Kidney (tissue), 14 donors: ENCODE measurements around the gene FBP2. TPM values are rescaled to one million over a fixed set of nuclear protein-coding genes. Genes with fewer than 3 reads are reported as not detected.

Experiments used
- DNase-seq, 5 donors: peaks; one replicate each; pipeline ENCODE4 v3.0.0-alpha.2; 2013 to 2020
- FAIRE-seq: peaks from 2 replicates; lab custom pipeline; 2012; peaks lifted over from hg19 to GRCh38; lab: Jason Lieb, UNC
- H3K27ac ChIP-seq, 2 donors: one replicate each; pipeline ENCODE4 v1.7.0; 2013; ENCODE audit warnings: low read depth in 2 of 2, low read length in 2 of 2, inconsistent platforms in 1 of 2
- H3K27me3 ChIP-seq: one replicate; pipeline ENCODE4 v1.7.1; 2013; ENCODE audit warnings: low read length, inconsistent platforms; ENCODE audit not compliant: control insufficient read depth, insufficient read depth
- H3K36me3 ChIP-seq, 3 donors: one replicate each; pipeline versions ENCODE4 v1.7.0 to v1.7.1; 2013; ENCODE audit warnings: low read length in 3 of 3, control low read depth in 1 of 3, inconsistent platforms in 1 of 3; ENCODE audit not compliant: insufficient read depth in 3 of 3, control insufficient read depth in 2 of 3
- H3K4me1 ChIP-seq, 3 donors: one replicate each; pipeline versions ENCODE4 v1.7.0 to v1.7.1; 2013; ENCODE audit warnings: low read length in 3 of 3, inconsistent platforms in 1 of 3, low read depth in 1 of 3; ENCODE audit not compliant: control insufficient read depth in 2 of 3, insufficient read depth in 2 of 3
- H3K4me3 ChIP-seq, 3 donors: one replicate each; pipeline versions ENCODE4 v1.7.0 to v1.8.1; 2013; ENCODE audit warnings: low read length in 3 of 3, control low read depth in 1 of 3, inconsistent platforms in 1 of 3
- H3K9ac ChIP-seq, 3 donors: one replicate each; pipeline versions ENCODE4 v1.7.0 to v1.7.1; 2013; ENCODE audit warnings: low read length in 3 of 3, control low read depth in 1 of 3, inconsistent platforms in 1 of 3
- H3K9me3 ChIP-seq, 3 donors: one replicate each; pipeline versions ENCODE4 v1.7.0 to v1.7.1; 2013; ENCODE audit warnings: low read length in 3 of 3, control low read depth in 1 of 3, inconsistent platforms in 1 of 3; ENCODE audit not compliant: control insufficient read depth in 2 of 3, insufficient read depth in 1 of 3
- CTCF ChIP-seq: IDR thresholded peaks from 3 replicates; pipeline ENCODE4 v1.5.1; 2012; ENCODE audit warnings: mild to moderate bottlenecking, moderate library complexity, borderline replicate concordance; ENCODE audit not compliant: insufficient read depth; ENCODE audit errors: extremely low read depth
- intact Hi-C: fragments of 100-400 bp; cut with DNase I; formaldehyde crosslinking; loops from one replicate; pipeline ENCODE4 v1.11.1; 2022
- polyA plus RNA-seq: library from polyadenylated mRNA; stranded (reverse); fragments of 350-450 nt; fragmentation: Illumina TruSeq; extraction: RNeasy Lipid Tissue Mini Kit (QIAGEN cat#74804); gene quantifications from one replicate; pipeline ENCODE4 v1.2.3, GENCODE V29; 2014; ENCODE audit warnings: low read depth, low replicate concordance; ENCODE audit not compliant: insufficient read depth
- total RNA-seq: library from RNA; stranded (reverse); fragmentation: NEBNext Ultra II Directional; extraction: Animal tissue kit (Norgen Biotek cat#: 25700); gene quantifications from one replicate; pipeline ENCODE4 v1.2.1, GENCODE V29; 2021
- donor health status: control.
- donor health status: control.
- donor health status: control.
- donor health status: control.
- donor health status: control.
- donor health status: DM: yes; HTN: yes; CAD: no.
- donor health status: Normal renal cell carcinoma (clear cell type).

Gene FBP2
- total and polyA plus RNA-seq, 2 donors from 2014 or later, result not detected

GRCh38 chr9:94632737-94633136 is 39.1 kb upstream of the FBP2 start:
- peaks cover 0 to 14% (median 5%) of the 10 kb centered on the region in 3 donors for H3K4me1 ChIP-seq
- H3K9ac ChIP-seq, result no peak overlapping the region
- no peak overlapping the region for H3K27ac ChIP-seq
- intact Hi-C loops, result no loop called here
- no peaks in the 10 kb centered on the region for H3K27me3 ChIP-seq
- H3K4me3 ChIP-seq, result no peak overlapping the region
- no peaks in the 10 kb centered on the region for H3K9me3 ChIP-seq
- no peak for TF ChIP-seq CTCF
- no peaks in the 10 kb centered on the region for H3K36me3 ChIP-seq
- no peak for FAIRE-seq
- no peak for DNase-seq

GRCh38 chr9:94631599-94631998 is 38.0 kb upstream of the FBP2 start:
- H3K36me3 ChIP-seq, result no peaks in the 10 kb centered on the region
- intact Hi-C loops, result no loop called here
- FAIRE-seq (no peak), DNase-seq (no peak)
- H3K9me3 ChIP-seq, result no peaks in the 10 kb centered on the region
- no peak overlapping the region for H3K9ac ChIP-seq
- no peaks in the 10 kb centered on the region for H3K27me3 ChIP-seq
- H3K4me1 ChIP-seq, result peaks cover 0 to 14% (median 5%) of the 10 kb centered on the region in 3 donors
- H3K4me3 ChIP-seq, result no peak overlapping the region
- no peak for TF ChIP-seq CTCF
- no peak overlapping the region for H3K27ac ChIP-seq

- no peak overlapping the region for H3K4me3 ChIP-seq
- no peak overlapping the region for H3K9ac ChIP-seq
- H3K36me3 ChIP-seq, result no peaks in the 10 kb centered on the region
- H3K27ac ChIP-seq, result no peak overlapping the region
- peaks cover 0 to 14% (median 5%) of the 10 kb centered on the region in 3 donors for H3K4me1 ChIP-seq
- no peaks in the 10 kb centered on the region for H3K27me3 ChIP-seq
- no peaks in the 10 kb centered on the region for H3K9me3 ChIP-seq
- intact Hi-C loops, result no loop called here
- no peak for TF ChIP-seq CTCF
- DNase-seq (peak in 2 of 5 donors; percentile 44 to 61), FAIRE-seq (no peak)
Observed at GRCh38 chr9:94630833-94631232, 37.2 kb upstream of the FBP2 start.

- FAIRE-seq (no peak), DNase-seq (no peak)
- no peaks in the 10 kb centered on the region for H3K27me3 ChIP-seq
- no peak overlapping the region for H3K27ac ChIP-seq
- no peak overlapping the region for H3K9ac ChIP-seq
- intact Hi-C loops, result no loop called here
- no peak overlapping the region for H3K4me3 ChIP-seq
- H3K36me3 ChIP-seq, result no peaks in the 10 kb centered on the region
- no peak for TF ChIP-seq CTCF
- H3K4me1 ChIP-seq, result peaks cover 0 to 14% (median 7%) of the 10 kb centered on the region in 3 donors
- no peaks in the 10 kb centered on the region for H3K9me3 ChIP-seq
Observed at GRCh38 chr9:94630281-94630680, 36.7 kb upstream of the FBP2 start.
